ENCODE measurements around the gene BEST1.

GRCh38 chr11:61917334-61918109 lies 32.6 kb upstream of the BEST1 start, which contains the start of gene RAB3IL1:
- TF ChIP-seq, protein P1, sequence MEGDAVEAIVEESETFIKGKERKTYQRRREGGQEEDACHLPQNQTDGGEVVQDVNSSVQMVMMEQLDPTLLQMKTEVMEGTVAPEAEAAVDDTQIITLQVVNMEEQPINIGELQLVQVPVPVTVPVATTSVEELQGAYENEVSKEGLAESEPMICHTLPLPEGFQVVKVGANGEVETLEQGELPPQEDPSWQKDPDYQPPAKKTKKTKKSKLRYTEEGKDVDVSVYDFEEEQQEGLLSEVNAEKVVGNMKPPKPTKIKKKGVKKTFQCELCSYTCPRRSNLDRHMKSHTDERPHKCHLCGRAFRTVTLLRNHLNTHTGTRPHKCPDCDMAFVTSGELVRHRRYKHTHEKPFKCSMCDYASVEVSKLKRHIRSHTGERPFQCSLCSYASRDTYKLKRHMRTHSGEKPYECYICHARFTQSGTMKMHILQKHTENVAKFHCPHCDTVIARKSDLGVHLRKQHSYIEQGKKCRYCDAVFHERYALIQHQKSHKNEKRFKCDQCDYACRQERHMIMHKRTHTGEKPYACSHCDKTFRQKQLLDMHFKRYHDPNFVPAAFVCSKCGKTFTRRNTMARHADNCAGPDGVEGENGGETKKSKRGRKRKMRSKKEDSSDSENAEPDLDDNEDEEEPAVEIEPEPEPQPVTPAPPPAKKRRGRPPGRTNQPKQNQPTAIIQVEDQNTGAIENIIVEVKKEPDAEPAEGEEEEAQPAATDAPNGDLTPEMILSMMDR (conservative IDR thresholded peaks at IDR 0.05): no peak
- no peak for TF ChIP-seq EZH2 (IDR thresholded peaks at IDR 0.05; ENCODE audit: low read depth)

All from PC-9 (cell line).